Muscle of leg (tissue), 16 donors: Measurements from ENCODE around the gene ALX3. TPM values are rescaled to one million over a fixed set of nuclear protein-coding genes. Genes with fewer than 3 reads are reported as not detected.

Experiments used
- DNase-seq: peaks from one replicate; pipeline ENCODE4 v3.0.0; 2013
- H3K27ac ChIP-seq: one replicate; pipeline ENCODE4 v1.5.1; 2013; ENCODE audit warnings: mild to moderate bottlenecking, low read length, control low read depth
- H3K27me3 ChIP-seq: one replicate; pipeline ENCODE4 v1.6.1; 2013; ENCODE audit warnings: low read length; ENCODE audit not compliant: control insufficient read depth, insufficient read depth
- H3K36me3 ChIP-seq: one replicate; pipeline ENCODE4 v1.6.1; 2013; ENCODE audit warnings: low read length; ENCODE audit not compliant: control insufficient read depth, insufficient read depth
- H3K4me1 ChIP-seq: one replicate; pipeline ENCODE4 v1.6.1; 2013; ENCODE audit warnings: low read length; ENCODE audit not compliant: control insufficient read depth, insufficient read depth
- H3K4me3 ChIP-seq: one replicate; pipeline ENCODE4 v1.5.1; 2013; ENCODE audit warnings: low read length, control low read depth
- H3K9me3 ChIP-seq: replicated peaks from 2 replicates; pipeline ENCODE4 v1.6.1; 2013; ENCODE audit warnings: low read depth, low read length; ENCODE audit not compliant: control insufficient read depth
- WGBS: methylation state at CpG from one replicate; pipeline ENCODE4 v1.1.5; 2013; ENCODE audit warnings: missing lambda C conversion rate; ENCODE audit not compliant: insufficient coverage; 5-methylcytosine and 5-hydroxymethylcytosine counted together
- long read RNA-seq, 11 donors: transcript quantifications; one replicate each; lab custom pipeline, GENCODE V29; 2026
- polyA plus RNA-seq, 8 donors: library from polyadenylated mRNA; unstranded; fragments of 120-200 nt; gene quantifications; one replicate each; pipeline versions ENCODE4 v1.2.1 to v1.2.3, GENCODE V29; 2013; ENCODE audit warnings: inconsistent platforms in 1 of 8, low replicate concordance in 1 of 8; ENCODE audit not compliant: insufficient read length in 8 of 8, insufficient read depth in 1 of 8
- total RNA-seq: library from RNA; stranded (reverse); fragments of 120-200 nt; gene quantifications from one replicate; pipeline ENCODE4 v1.2.4, GENCODE V29; 2013

Gene ALX3
- total RNA-seq (not detected), polyA plus RNA-seq (not detected)
- long read RNA-seq, donor 1: 0 reads
- long read RNA-seq, donor 2: 0 reads
- long read RNA-seq, donor 3: 0 reads
- long read RNA-seq, donor 4: 0 reads
- long read RNA-seq, donor 5: 0 reads
- long read RNA-seq, donor 6: 0 reads
- long read RNA-seq, donor 7: 0 reads
- long read RNA-seq, donor 8, partial matches to known transcripts: 8 of 8 reads
- long read RNA-seq, donor 8, other reads (novel, unspliced or antisense): 0 of 8 reads
- long read RNA-seq, donor 9: 0 reads
- long read RNA-seq, donor 10: 0 reads
- long read RNA-seq, donor 11: 0 reads

- no peaks in the 10 kb centered on the region for H3K9me3 ChIP-seq
- H3K4me1 ChIP-seq: peaks cover 21% of the 10 kb centered on the region
- H3K27me3 ChIP-seq: peaks cover 77% of the 10 kb centered on the region
- no peaks in the 10 kb centered on the region for H3K36me3 ChIP-seq
- no peak within 1 kb of the TSS for H3K4me3 ChIP-seq
- 11% methylated on average over 7 of the region's 27 CpGs for WGBS
- no peak within 1 kb of the TSS for H3K27ac ChIP-seq
- no peak for DNase-seq
Measured at GRCh38 chr1:110070671-110071242, at the start of gene ALX3. Gene ALX3, minus strand, starts transcription at chr1:110070672. Its CDS starts 60 bp downstream, at chr1:110070612.

GRCh38 chr1:110119843-110120242, 49.4 kb upstream of the ALX3 start:
- no peak overlapping the region for H3K27ac ChIP-seq
- no peaks in the 10 kb centered on the region for H3K36me3 ChIP-seq
- H3K4me1 ChIP-seq: peaks cover 13% of the 10 kb centered on the region
- no peak overlapping the region for H3K4me3 ChIP-seq
- 89% methylated on average over 2 of the region's 3 CpGs for WGBS
- H3K9me3 ChIP-seq: peaks cover 5% of the 10 kb centered on the region
- DNase-seq: peak; percentile 43
- H3K27me3 ChIP-seq: peaks cover 26% of the 10 kb centered on the region

DNA sequence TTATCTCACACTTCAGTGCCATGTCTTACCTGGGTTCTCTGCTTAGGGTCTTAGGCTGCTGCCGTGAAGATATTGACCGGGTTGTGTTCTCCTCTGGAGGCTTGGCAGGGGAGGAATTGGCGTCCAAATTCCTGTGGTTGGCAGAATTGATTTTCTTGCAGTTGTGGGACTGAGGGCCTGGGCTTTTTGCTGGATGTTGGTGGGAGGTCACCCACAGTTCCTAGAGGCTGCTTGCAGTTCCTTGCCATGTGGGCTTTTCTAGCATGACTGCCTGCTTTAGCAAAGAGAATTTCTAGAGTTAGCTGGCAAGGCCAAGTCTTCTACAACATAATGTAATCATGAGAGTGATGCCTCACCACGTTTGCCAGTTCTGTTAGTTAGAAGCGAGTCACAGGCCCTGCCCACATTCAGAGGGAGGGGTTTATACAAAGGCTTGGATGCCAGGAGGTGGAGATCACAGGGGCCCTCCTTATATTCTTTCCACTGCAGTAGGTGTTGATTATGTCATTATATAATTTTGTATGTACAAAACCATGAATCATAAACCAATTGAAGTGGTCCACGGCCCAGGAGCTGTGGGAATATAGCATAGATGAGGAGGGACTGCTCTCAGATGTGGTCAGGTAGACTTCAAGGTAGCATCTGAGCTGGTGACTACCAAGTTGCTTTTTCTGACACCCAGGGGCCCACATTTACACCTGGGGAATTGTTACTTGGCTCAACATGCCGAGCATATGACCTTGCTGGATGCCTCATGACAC, 48.3 kb upstream of the ALX3 start:
- Histone ChIP-seq H3K36me3 (no peaks in the 10 kb centered on the region), H3K4me1 (peaks cover 13% of the 10 kb centered on the region), H3K27me3 (peaks cover 31% of the 10 kb centered on the region), H3K9me3 (peaks cover 3% of the 10 kb centered on the region), H3K4me3 (no peak overlapping the region), H3K27ac (no peak overlapping the region)
- no peak for DNase-seq
- 78% methylated on average over 3 of the region's 7 CpGs for WGBS

DNA sequence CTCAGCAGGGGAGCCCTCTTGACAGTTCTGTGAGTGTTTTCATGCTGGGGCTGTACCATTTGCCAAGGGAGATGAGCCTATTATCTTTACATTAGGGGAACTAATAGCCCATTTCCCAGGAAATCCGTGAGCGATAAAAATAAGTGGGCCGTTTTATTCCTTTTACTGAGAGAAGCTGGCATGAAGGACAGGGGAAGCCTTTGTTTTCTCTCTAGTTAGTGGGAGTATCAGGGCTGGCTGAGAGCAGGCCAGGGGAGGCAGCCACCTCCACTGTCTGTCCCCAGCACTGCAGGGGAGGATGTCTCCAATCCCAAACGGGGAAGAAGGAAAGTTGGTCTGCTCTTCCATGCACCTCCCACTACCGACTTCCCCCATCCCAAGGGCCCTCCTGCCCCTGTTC, 44.3 kb upstream of the ALX3 start:
- Histone ChIP-seq H3K27me3 (peaks cover 35% of the 10 kb centered on the region), H3K27ac (no peak overlapping the region), H3K9me3 (no peaks in the 10 kb centered on the region), H3K4me3 (no peak overlapping the region), H3K36me3 (no peaks in the 10 kb centered on the region), H3K4me1 (peaks cover 13% of the 10 kb centered on the region)
- no peak for DNase-seq
- no CpG with 5 or more reads among the region's 5 CpGs for WGBS

DNA sequence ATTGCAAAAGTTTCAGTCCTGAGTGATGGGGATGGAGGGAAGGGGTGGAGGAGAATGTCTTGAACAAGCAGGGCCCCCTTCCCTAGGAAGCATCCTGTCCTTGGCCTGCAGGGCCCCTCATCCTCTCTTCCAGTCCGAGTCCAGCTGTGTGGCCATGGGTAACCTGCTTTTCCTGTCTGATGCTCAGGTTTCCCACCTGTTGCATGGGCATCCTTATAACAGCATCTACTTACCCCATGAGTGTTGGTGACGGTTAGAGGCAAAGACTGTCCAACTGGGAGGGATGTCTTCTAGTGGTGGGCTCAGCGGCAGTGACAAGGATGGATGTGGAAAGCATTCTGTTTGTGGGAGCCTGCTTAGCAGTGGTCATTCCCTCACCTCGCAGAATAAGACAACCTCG, 43.7 kb upstream of the ALX3 start:
- H3K36me3 ChIP-seq: no peaks in the 10 kb centered on the region
- DNase-seq: no peak
- H3K27me3 ChIP-seq: peaks cover 38% of the 10 kb centered on the region
- H3K9me3 ChIP-seq: no peaks in the 10 kb centered on the region
- no peak overlapping the region for H3K4me3 ChIP-seq
- WGBS: 70% methylated on average over 2 of the region's 5 CpGs
- H3K4me1 ChIP-seq: peaks cover 7% of the 10 kb centered on the region
- H3K27ac ChIP-seq: no peak overlapping the region

GRCh38 chr1:110113551-110113950, 43.1 kb upstream of the ALX3 start:
- Histone ChIP-seq H3K36me3 (no peaks in the 10 kb centered on the region), H3K27me3 (peaks cover 40% of the 10 kb centered on the region), H3K9me3 (no peaks in the 10 kb centered on the region), H3K4me3 (no peak overlapping the region), H3K4me1 (peaks cover 1% of the 10 kb centered on the region), H3K27ac (no peak overlapping the region)
- no peak for DNase-seq
- WGBS: 48% methylated on average over 3 of the region's 5 CpGs

DNA sequence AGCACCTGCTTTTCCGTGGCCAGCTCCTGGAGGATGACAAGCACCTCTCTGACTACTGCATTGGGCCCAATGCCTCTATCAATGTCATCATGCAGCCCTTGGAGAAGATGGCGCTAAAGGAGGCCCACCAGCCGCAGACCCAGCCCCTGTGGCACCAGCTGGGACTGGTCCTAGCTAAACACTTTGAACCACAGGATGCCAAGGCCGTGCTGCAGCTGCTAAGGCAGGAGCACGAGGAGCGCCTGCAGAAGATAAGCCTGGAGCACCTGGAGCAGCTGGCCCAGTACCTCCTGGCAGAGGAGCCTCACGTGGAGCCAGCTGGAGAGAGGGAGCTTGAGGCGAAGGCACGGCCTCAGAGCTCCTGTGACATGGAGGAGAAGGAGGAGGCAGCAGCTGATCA, 42.2 kb upstream of the ALX3 start:
- 67% methylated on average over 7 of the region's 9 CpGs for WGBS
- H3K36me3 ChIP-seq: no peaks in the 10 kb centered on the region
- H3K4me1 ChIP-seq: no peaks in the 10 kb centered on the region
- H3K27ac ChIP-seq: no peak overlapping the region
- peaks cover 47% of the 10 kb centered on the region for H3K27me3 ChIP-seq
- H3K9me3 ChIP-seq: no peaks in the 10 kb centered on the region
- H3K4me3 ChIP-seq: no peak overlapping the region
- DNase-seq: no peak

GRCh38 chr1:110112143-110112542, 41.7 kb upstream of the ALX3 start, which contains the start of gene UBL4B:
Gene UBL4B, plus strand, starts transcription at chr1:110112443. Its CDS starts 92 bp downstream, at chr1:110112535.
- Histone ChIP-seq H3K4me3 (no peak within 1 kb of the TSS), H3K27ac (no peak within 1 kb of the TSS), H3K27me3 (peaks cover 48% of the 10 kb centered on the region), H3K36me3 (no peaks in the 10 kb centered on the region), H3K4me1 (no peaks in the 10 kb centered on the region), H3K9me3 (no peaks in the 10 kb centered on the region)
- 78% methylated on average over 3 of the region's 5 CpGs for WGBS
- DNase-seq: no peak

DNA sequence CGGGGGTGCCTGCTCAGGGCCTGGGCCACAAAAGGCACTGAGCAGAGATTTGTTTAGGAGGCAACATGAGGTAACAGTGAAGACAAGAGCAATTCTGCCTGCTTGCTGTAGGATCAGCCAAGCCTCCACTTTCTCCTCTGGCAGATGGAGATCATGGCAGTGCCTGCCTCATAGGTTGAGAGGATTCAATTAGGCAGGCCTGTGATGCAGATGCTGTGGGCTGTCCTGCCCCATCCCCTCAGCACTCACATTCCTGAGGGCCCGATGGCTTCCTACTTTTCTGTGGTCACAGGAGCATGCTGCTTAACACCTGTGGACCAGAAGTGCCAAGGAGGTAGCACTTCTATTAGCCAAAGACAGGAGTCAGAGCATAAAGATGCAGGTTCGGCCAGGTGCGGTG, 40.6 kb upstream of the ALX3 start:
- Histone ChIP-seq H3K36me3 (no peaks in the 10 kb centered on the region), H3K27me3 (peaks cover 42% of the 10 kb centered on the region), H3K27ac (no peak overlapping the region), H3K4me1 (no peaks in the 10 kb centered on the region), H3K4me3 (no peak overlapping the region), H3K9me3 (no peaks in the 10 kb centered on the region)
- no peak for DNase-seq
- WGBS: 56% methylated on average over 2 of the region's 4 CpGs

GRCh38 chr1:110107867-110108469, 37.5 kb upstream of the ALX3 start:
- Histone ChIP-seq H3K4me3 (no peak overlapping the region), H3K27ac (no peak overlapping the region), H3K4me1 (no peaks in the 10 kb centered on the region), H3K27me3 (peaks cover 24% of the 10 kb centered on the region), H3K36me3 (no peaks in the 10 kb centered on the region), H3K9me3 (no peaks in the 10 kb centered on the region)
- no peak for DNase-seq
- WGBS: 48% methylated on average over 7 of the region's 7 CpGs
